Measurements from ENCODE around the gene CA7. TPM values are rescaled to one million over a fixed set of nuclear protein-coding genes. Genes with fewer than 3 reads are reported as not detected.

Gene CA7
- total and polyA plus RNA-seq, 2 donors (not counting 3 experiments of a cell fraction or from before 2014, with no cell fraction given) = not detected

DNA sequence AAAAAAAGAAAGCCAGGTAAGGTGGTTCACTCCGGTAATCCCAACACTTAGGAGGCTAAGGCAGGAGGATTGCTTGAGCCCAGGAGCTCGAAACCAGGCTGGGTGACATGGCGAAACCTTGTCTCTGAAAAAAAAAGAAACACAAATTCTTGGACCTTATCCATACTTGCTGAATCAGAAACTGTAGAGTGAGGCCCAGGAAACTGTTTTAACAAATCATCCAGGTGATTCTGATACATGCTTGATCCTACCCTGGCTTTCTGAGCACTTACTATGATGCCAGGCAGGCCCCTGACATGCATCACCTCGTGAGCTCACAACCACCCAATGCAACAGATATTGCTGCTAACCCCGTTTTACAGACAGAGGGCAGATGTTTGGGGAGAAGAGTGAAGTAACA, 9.5 kb upstream of the CA7 start:
- Histone ChIP-seq H3K27ac (ENCODE audit: insufficient read depth, low read depth, low read length) (no peak overlapping the region), H2AFZ (ENCODE audit: low read depth, low read length) (no peak overlapping the region), H3K4me1 (ENCODE audit: control insufficient read depth, extremely low read depth, insufficient read depth, low read length) (peaks cover 3% of the 10 kb centered on the region), H4K20me1 (replicated peaks; ENCODE audit: control insufficient read depth, extremely low read depth, insufficient read depth, low read length) (no peaks in the 10 kb centered on the region), H3K9me1 (replicated peaks; ENCODE audit: control insufficient read depth, extremely low read depth, insufficient read depth, low read length) (no peaks in the 10 kb centered on the region), H3K4me2 (ENCODE audit: insufficient read depth, low read length) (no peak overlapping the region), H3K79me2 (ENCODE audit: control insufficient read depth, insufficient read depth, low read length) (peaks cover 5% of the 10 kb centered on the region), H3K27me3 (ENCODE audit: control insufficient read depth in 2 of 2, insufficient read depth in 2 of 2, low read length in 2 of 2) (peaks cover 2 to 17% of the 10 kb centered on the region in 2 experiments), H3K36me3 (ENCODE audit: control insufficient read depth in 2 of 2, extremely low read depth in 1 of 2, insufficient read depth in 2 of 2, low read length in 2 of 2) (no peaks in the 10 kb centered on the region), H3K9ac (replicated peaks; ENCODE audit: extremely low read depth, insufficient read depth, low read length) (no peak overlapping the region), H3K9me3 (replicated peaks; ENCODE audit: control insufficient read depth, insufficient read depth, low read length) (no peaks in the 10 kb centered on the region), H3K4me3 (replicated peaks in 1 of 3; ENCODE audit: insufficient read depth in 1 of 3, low read depth in 1 of 3, low read length in 3 of 3) (no peak overlapping the region)
- ChIA-PET CTCF (interaction anchor here (1.0 to 3.5 kb wide), 4 partner anchors 9 to 38 kb away, joined by 3 to 32 read pairs (median 4); no protein-coding TSS in a partner anchor), POLR2A (no interaction called here)
- DNase-seq (ENCODE audit: low read depth, low spot score) (no peak), FAIRE-seq (no peak)
- TF ChIP-seq EZH2 (IDR thresholded peaks at IDR 0.05; ENCODE audit: borderline replicate concordance, low read depth, low read length, severe bottlenecking) (no peak), MYC (IDR thresholded peaks at IDR 0.05; ENCODE audit: low read depth, low read length) (no peak), JUN (IDR thresholded peaks at IDR 0.05; ENCODE audit: borderline replicate concordance, insufficient read depth, insufficient read length, low read depth) (no peak), POLR2AphosphoS5 (IDR thresholded peaks at IDR 0.05; ENCODE audit: insufficient read depth, low read depth, low read length) (no peak)
- intact Hi-C loops (cut with micrococcal nuclease) = loop anchor here (5.0 kb wide), 1 partner anchor 82 kb away; the partner anchor contains the start of gene DYNC1LI2
- dilution Hi-C loops (cut with MboI; ENCODE audit: extremely low pct_ligation_motif_present, low sequenced_read_pairs) = no loop called here
- no TSS peak for BruUV-seq (replicated peaks)

DNA sequence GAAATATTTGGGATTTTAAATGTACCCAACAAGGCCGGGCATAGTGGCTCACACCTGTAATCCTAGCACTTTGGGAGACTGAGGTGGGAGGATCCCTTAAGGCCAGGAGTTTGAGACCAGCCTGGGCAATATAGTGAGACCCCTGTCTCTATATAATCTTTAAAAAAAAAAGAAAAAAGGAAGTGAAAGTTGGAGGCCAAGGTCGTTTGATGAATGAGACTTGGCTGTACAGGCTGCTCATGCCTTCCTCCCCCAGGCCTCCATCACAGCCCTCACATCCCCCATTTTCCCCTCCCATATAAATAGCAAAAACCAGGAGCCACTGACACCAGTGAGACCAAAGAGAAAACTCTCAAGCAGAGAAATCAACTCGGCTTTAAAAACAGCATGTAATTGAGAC, 3.3 kb upstream of the CA7 start:
- no peaks in the 10 kb centered on the region for H3K9me1 ChIP-seq (replicated peaks; ENCODE audit: control insufficient read depth, extremely low read depth, insufficient read depth, low read length)
- TF ChIP-seq GATA2 (IDR thresholded peaks at IDR 0.05; ENCODE audit: insufficient read depth, insufficient read length, low read depth, low read length) = no peak
- no peak for TF ChIP-seq JUN (IDR thresholded peaks at IDR 0.05; ENCODE audit: borderline replicate concordance, insufficient read depth, insufficient read length, low read depth)
- no peak for TF ChIP-seq CTCF (IDR thresholded peaks at IDR 0.05; ENCODE audit: extremely low read depth in 1 of 2, insufficient read depth in 1 of 2, low read depth in 1 of 2, low read length in 2 of 2)
- TF ChIP-seq POLR2A (IDR thresholded peaks at IDR 0.05; ENCODE audit: low read depth, low read length) = no peak
- no peak for TF ChIP-seq MYC (IDR thresholded peaks at IDR 0.05; ENCODE audit: low read depth, low read length)
- TF ChIP-seq EZH2 (IDR thresholded peaks at IDR 0.05; ENCODE audit: borderline replicate concordance, low read depth, low read length, severe bottlenecking) = no peak
- TF ChIP-seq FOS (IDR thresholded peaks at IDR 0.05; ENCODE audit: borderline replicate concordance, insufficient read depth, low read length) = no peak
- TF ChIP-seq POLR2AphosphoS5 (IDR thresholded peaks at IDR 0.05; ENCODE audit: insufficient read depth, low read depth, low read length) = no peak
- no peak for TF ChIP-seq MAX (IDR thresholded peaks at IDR 0.05; ENCODE audit: insufficient read depth, insufficient read length)
- H3K9me3 ChIP-seq (replicated peaks; ENCODE audit: control insufficient read depth, insufficient read depth, low read length) = no peaks in the 10 kb centered on the region
- CTCF ChIA-PET = interaction anchor here (3.0 to 3.5 kb wide), 2 partner anchors 11 to 27 kb away, joined by 15 to 36 read pairs; partner anchors contain the start of gene NAE1
- no peaks in the 10 kb centered on the region for H4K20me1 ChIP-seq (replicated peaks; ENCODE audit: control insufficient read depth, extremely low read depth, insufficient read depth, low read length)
- no peaks in the 10 kb centered on the region for H3K36me3 ChIP-seq (ENCODE audit: control insufficient read depth in 2 of 2, extremely low read depth in 1 of 2, insufficient read depth in 2 of 2, low read length in 2 of 2)
- no peak overlapping the region for H3K4me2 ChIP-seq (ENCODE audit: insufficient read depth, low read length)
- H3K79me2 ChIP-seq (ENCODE audit: control insufficient read depth, insufficient read depth, low read length) = no peaks in the 10 kb centered on the region
- H3K27ac ChIP-seq (ENCODE audit: insufficient read depth, low read depth, low read length) = no peak overlapping the region
- peaks cover 2% of the 10 kb centered on the region for H3K4me1 ChIP-seq (ENCODE audit: control insufficient read depth, extremely low read depth, insufficient read depth, low read length)
- FAIRE-seq (no peak), DNase-seq (ENCODE audit: low read depth, low spot score) (no peak)
- dilution Hi-C loops (cut with MboI; ENCODE audit: extremely low pct_ligation_motif_present, low sequenced_read_pairs) = no loop called here
- H3K4me3 ChIP-seq (replicated peaks in 1 of 3; ENCODE audit: insufficient read depth in 1 of 3, low read depth in 1 of 3, low read length in 3 of 3) = no peak overlapping the region
- no TSS peak for BruUV-seq (replicated peaks)
- no peak overlapping the region for H3K9ac ChIP-seq (replicated peaks; ENCODE audit: extremely low read depth, insufficient read depth, low read length)
- intact Hi-C loops (cut with micrococcal nuclease) = no loop called here
- POLR2A ChIA-PET = no interaction called here
- no peak overlapping the region for H2AFZ ChIP-seq (ENCODE audit: low read depth, low read length)
- H3K27me3 ChIP-seq (ENCODE audit: control insufficient read depth in 2 of 2, insufficient read depth in 2 of 2, low read length in 2 of 2) = peaks cover 31 to 35% of the 10 kb centered on the region in 2 experiments
